ENCODE measurements around the gene MYO18A. TPM values are rescaled to one million over a fixed set of nuclear protein-coding genes. Genes with fewer than 3 reads are reported as not detected.

MYO18A gene
- total RNA-seq, 2 experiments from 2014 or later, result 23.8 to 25.0 TPM

GRCh38 chr17:29140051-29140621, 40.1 kb downstream of the MYO18A start:
- Mint-ChIP-seq H3K27me3 (ENCODE audit: low read depth) (no peaks in the 10 kb centered on the region), H3K4me1 (ENCODE audit: low read depth) (peaks cover 66% of the 10 kb centered on the region), H3K27ac (peak overlapping the region; percentile 93), H3K4me3 (peak overlapping the region; percentile 83), H3K9me3 (no peaks in the 10 kb centered on the region), H3K36me3 (ENCODE audit: low read depth) (no peaks in the 10 kb centered on the region)
- peak; percentile 89 for DNase-seq
- intact Hi-C loops (cut with micrococcal nuclease), result loop anchor here (1.0 kb wide), 3 partner anchors 8 to 158 kb away; no protein-coding TSS in a partner anchor
- CTCF ChIA-PET, result interaction anchor here (1.1 to 8.1 kb wide), 9 partner anchors 9 to 154 kb away, joined by 4 to 64 read pairs (median 7); partner anchors contain the start of genes MYO18A and NUFIP2

- Mint-ChIP-seq H3K9me3 (no peaks in the 10 kb centered on the region), H3K27me3 (ENCODE audit: low read depth) (no peaks in the 10 kb centered on the region), H3K4me3 (peak overlapping the region; percentile 83), H3K27ac (peak overlapping the region; percentile 93), H3K4me1 (ENCODE audit: low read depth) (peaks cover 63% of the 10 kb centered on the region), H3K36me3 (ENCODE audit: low read depth) (no peaks in the 10 kb centered on the region)
- intact Hi-C loops (cut with micrococcal nuclease), result loop anchor here (1.0 to 10.0 kb wide), 6 partner anchors 155 to 428 kb away; partner anchors contain the start of genes ABHD15, FLOT2, NEK8 and NUFIP2
- CTCF ChIA-PET, result interaction anchor here (0.5 to 8.1 kb wide), 11 partner anchors 9 to 611 kb away, joined by 3 to 64 read pairs (median 5); partner anchors contain the start of gene NUFIP2
- peak; percentile 57 for DNase-seq
Observed at GRCh38 chr17:29138971-29139691, 41.1 kb downstream of the MYO18A start.

GRCh38 chr17:29138184-29138955, 41.8 kb downstream of the MYO18A start:
- Mint-ChIP-seq H3K27ac (peak overlapping the region; percentile 93), H3K27me3 (ENCODE audit: low read depth) (no peaks in the 10 kb centered on the region), H3K9me3 (no peaks in the 10 kb centered on the region), H3K4me1 (ENCODE audit: low read depth) (peaks cover 61% of the 10 kb centered on the region), H3K4me3 (peak overlapping the region; percentile 83), H3K36me3 (ENCODE audit: low read depth) (no peaks in the 10 kb centered on the region)
- CTCF ChIA-PET, result interaction anchor here (0.5 to 8.1 kb wide), 12 partner anchors 8 to 610 kb away, joined by 3 to 64 read pairs (median 6); partner anchors contain the start of gene MYO18A
- peak; percentile 89 for DNase-seq
- intact Hi-C loops (cut with micrococcal nuclease), result loop anchor here (1.0 to 10.0 kb wide), 6 partner anchors 156 to 429 kb away; partner anchors contain the start of genes ABHD15, FLOT2, NEK8 and NUFIP2

GRCh38 chr17:29136998-29137730, 43.0 kb downstream of the MYO18A start:
- peak; percentile 73 for DNase-seq
- no peaks in the 10 kb centered on the region for H3K27me3 Mint-ChIP-seq (ENCODE audit: low read depth)
- CTCF ChIA-PET, result interaction anchor here (0.6 to 5.7 kb wide), 11 partner anchors 9 to 172 kb away, joined by 3 to 64 read pairs (median 5); partner anchors contain the start of gene MYO18A
- H3K27ac Mint-ChIP-seq, result peak overlapping the region; percentile 93
- H3K4me1 Mint-ChIP-seq (ENCODE audit: low read depth), result peaks cover 67% of the 10 kb centered on the region
- intact Hi-C loops (cut with micrococcal nuclease), result loop anchor here (5.0 to 10.0 kb wide), 3 partner anchors 242 to 430 kb away; partner anchors contain the start of genes ABHD15, FLOT2 and TP53I13
- no peaks in the 10 kb centered on the region for H3K36me3 Mint-ChIP-seq (ENCODE audit: low read depth)
- H3K9me3 Mint-ChIP-seq, result no peaks in the 10 kb centered on the region
- H3K4me3 Mint-ChIP-seq, result no peak overlapping the region

- Mint-ChIP-seq H3K27ac (no peak overlapping the region), H3K4me1 (ENCODE audit: low read depth) (peaks cover 71% of the 10 kb centered on the region), H3K9me3 (no peaks in the 10 kb centered on the region), H3K36me3 (ENCODE audit: low read depth) (no peaks in the 10 kb centered on the region), H3K27me3 (ENCODE audit: low read depth) (no peaks in the 10 kb centered on the region), H3K4me3 (no peak overlapping the region)
- intact Hi-C loops (cut with micrococcal nuclease), result loop anchor here (5.0 to 10.0 kb wide), 3 partner anchors 241 to 432 kb away; partner anchors contain the start of genes ABHD15, FLOT2 and TP53I13
- CTCF ChIA-PET, result interaction anchor here (0.7 to 4.3 kb wide), 3 partner anchors 12 to 18 kb away, joined by 3 to 53 read pairs (median 22); no protein-coding TSS in a partner anchor
- DNase-seq, result no peak
Observed at GRCh38 chr17:29135464-29135863, 44.7 kb downstream of the MYO18A start.

- no peaks in the 10 kb centered on the region for H3K36me3 Mint-ChIP-seq (ENCODE audit: low read depth)
- CTCF ChIA-PET, result interaction anchor here (0.5 to 6.3 kb wide), 10 partner anchors 9 to 220 kb away, joined by 3 to 49 read pairs (median 4); partner anchors contain the start of gene MYO18A
- DNase-seq, result no peak
- no peaks in the 10 kb centered on the region for H3K27me3 Mint-ChIP-seq (ENCODE audit: low read depth)
- peaks cover 54% of the 10 kb centered on the region for H3K4me1 Mint-ChIP-seq (ENCODE audit: low read depth)
- H3K9me3 Mint-ChIP-seq, result no peaks in the 10 kb centered on the region
- intact Hi-C loops (cut with micrococcal nuclease), result loop anchor here (10.0 kb wide), 2 partner anchors 238 to 318 kb away; partner anchors contain the start of gene FLOT2
- no peak overlapping the region for H3K27ac Mint-ChIP-seq
- H3K4me3 Mint-ChIP-seq, result no peak overlapping the region
Observed at GRCh38 chr17:29133121-29133713, 47.0 kb downstream of the MYO18A start.

- intact Hi-C loops (cut with micrococcal nuclease), result loop anchor here (10.0 kb wide), 2 partner anchors 237 to 317 kb away; partner anchors contain the start of gene FLOT2
- no peak overlapping the region for H3K27ac Mint-ChIP-seq
- no peaks in the 10 kb centered on the region for H3K9me3 Mint-ChIP-seq
- no peaks in the 10 kb centered on the region for H3K36me3 Mint-ChIP-seq (ENCODE audit: low read depth)
- H3K4me3 Mint-ChIP-seq, result no peak overlapping the region
- DNase-seq, result no peak
- peaks cover 42% of the 10 kb centered on the region for H3K4me1 Mint-ChIP-seq (ENCODE audit: low read depth)
- CTCF ChIA-PET, result interaction anchor here (0.5 to 6.3 kb wide), 16 partner anchors 8 to 222 kb away, joined by 3 to 49 read pairs (median 3); partner anchors contain the start of gene MYO18A
- H3K27me3 Mint-ChIP-seq (ENCODE audit: low read depth), result no peaks in the 10 kb centered on the region
Observed at GRCh38 chr17:29131814-29132682, 48.1 kb downstream of the MYO18A start.

GRCh38 chr17:29129731-29130130, 50.5 kb downstream of the MYO18A start:
- Mint-ChIP-seq H3K27me3 (ENCODE audit: low read depth) (no peaks in the 10 kb centered on the region), H3K9me3 (no peaks in the 10 kb centered on the region), H3K27ac (no peak overlapping the region), H3K4me3 (no peak overlapping the region), H3K36me3 (ENCODE audit: low read depth) (no peaks in the 10 kb centered on the region), H3K4me1 (ENCODE audit: low read depth) (peaks cover 26% of the 10 kb centered on the region)
- CTCF ChIA-PET, result interaction anchor here (0.7 to 6.3 kb wide), 4 partner anchors 13 to 164 kb away, joined by 3 to 49 read pairs (median 10); no protein-coding TSS in a partner anchor
- intact Hi-C loops (cut with micrococcal nuclease), result loop anchor here (10.0 kb wide), 2 partner anchors 235 to 315 kb away; partner anchors contain the start of gene FLOT2
- DNase-seq, result no peak

- no peaks in the 10 kb centered on the region for H3K27me3 Mint-ChIP-seq (ENCODE audit: low read depth)
- H3K27ac Mint-ChIP-seq, result no peak overlapping the region
- H3K36me3 Mint-ChIP-seq (ENCODE audit: low read depth), result no peaks in the 10 kb centered on the region
- CTCF ChIA-PET, result interaction anchor here (0.9 to 6.3 kb wide), 5 partner anchors 9 to 92 kb away, joined by 3 to 49 read pairs (median 7); no protein-coding TSS in a partner anchor
- intact Hi-C loops (cut with micrococcal nuclease), result no loop called here
- H3K4me1 Mint-ChIP-seq (ENCODE audit: low read depth), result peaks cover 21% of the 10 kb centered on the region
- no peaks in the 10 kb centered on the region for H3K9me3 Mint-ChIP-seq
- H3K4me3 Mint-ChIP-seq, result no peak overlapping the region
- DNase-seq, result no peak
Observed at GRCh38 chr17:29127840-29128239, 52.4 kb downstream of the MYO18A start.

Data from activated naive CD4-positive, alpha-beta T cell treated with anti-CD3 and anti-CD28 coated beads for 36 hours (primary cell).